ENCODE results near the gene STARD13.

The STARD13 gene

DNA sequence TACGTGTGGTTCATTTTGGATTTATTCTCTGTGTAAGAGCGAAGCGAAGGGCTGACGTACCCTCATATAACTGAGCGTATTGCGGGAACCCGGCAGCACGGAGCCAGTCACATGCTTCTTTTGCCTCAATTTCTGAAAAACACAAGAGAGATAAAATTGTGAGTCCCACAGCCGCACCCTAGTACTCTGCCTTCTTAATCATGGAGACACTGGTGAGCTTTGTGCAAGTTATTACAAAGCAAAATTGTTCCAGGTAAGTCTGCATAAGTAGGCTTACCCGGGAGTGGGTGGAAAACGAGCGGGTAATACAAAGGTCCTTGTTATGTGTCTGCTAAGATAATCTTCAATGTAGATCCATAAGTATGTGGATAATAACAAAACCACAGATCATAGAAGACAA lies 118.1 kb downstream of the STARD13 start:
- TF ChIP-seq, protein P1, sequence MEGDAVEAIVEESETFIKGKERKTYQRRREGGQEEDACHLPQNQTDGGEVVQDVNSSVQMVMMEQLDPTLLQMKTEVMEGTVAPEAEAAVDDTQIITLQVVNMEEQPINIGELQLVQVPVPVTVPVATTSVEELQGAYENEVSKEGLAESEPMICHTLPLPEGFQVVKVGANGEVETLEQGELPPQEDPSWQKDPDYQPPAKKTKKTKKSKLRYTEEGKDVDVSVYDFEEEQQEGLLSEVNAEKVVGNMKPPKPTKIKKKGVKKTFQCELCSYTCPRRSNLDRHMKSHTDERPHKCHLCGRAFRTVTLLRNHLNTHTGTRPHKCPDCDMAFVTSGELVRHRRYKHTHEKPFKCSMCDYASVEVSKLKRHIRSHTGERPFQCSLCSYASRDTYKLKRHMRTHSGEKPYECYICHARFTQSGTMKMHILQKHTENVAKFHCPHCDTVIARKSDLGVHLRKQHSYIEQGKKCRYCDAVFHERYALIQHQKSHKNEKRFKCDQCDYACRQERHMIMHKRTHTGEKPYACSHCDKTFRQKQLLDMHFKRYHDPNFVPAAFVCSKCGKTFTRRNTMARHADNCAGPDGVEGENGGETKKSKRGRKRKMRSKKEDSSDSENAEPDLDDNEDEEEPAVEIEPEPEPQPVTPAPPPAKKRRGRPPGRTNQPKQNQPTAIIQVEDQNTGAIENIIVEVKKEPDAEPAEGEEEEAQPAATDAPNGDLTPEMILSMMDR (IDR thresholded peaks at IDR 0.05) = no peak

DNA sequence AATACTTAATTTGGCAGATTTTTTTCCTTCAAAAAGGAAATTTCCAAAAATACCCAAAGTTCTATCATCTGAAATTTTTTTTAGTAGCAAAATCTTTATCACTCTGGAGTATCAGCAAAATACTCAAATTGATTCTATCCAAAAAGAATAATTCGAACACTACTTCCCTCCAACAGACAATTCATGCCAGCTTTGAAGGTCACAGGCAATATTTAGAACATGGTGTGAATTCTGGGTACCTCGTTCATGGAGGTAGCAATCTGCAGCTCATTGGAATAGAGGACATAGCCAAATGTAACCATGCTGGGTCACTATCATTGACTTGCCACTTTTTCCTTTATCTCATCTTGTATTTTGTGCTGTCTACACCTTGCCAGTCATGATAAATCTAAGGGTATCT lies 119.8 kb downstream of the STARD13 start:
- TF ChIP-seq, protein P1 (IDR thresholded peaks at IDR 0.05) = no peak

DNA sequence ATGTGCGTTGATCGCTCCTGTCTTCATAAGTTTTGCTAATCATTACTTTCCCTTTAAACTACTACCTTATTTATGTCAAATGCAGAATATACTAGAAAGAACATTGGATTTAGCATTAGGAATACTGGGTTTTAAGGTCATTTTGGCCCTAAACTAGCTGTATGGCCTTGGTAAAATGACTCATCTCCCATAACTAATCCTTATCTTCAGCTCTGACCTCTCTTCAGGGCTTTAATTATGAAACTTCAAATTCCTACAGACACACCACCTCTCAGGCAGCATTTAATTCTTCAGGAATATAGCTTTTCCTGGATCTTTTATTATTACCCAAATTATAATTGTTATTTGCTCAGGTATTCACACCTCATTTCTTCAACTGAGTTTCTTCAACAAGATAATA lies 121.2 kb downstream of the STARD13 start:
- TF ChIP-seq, protein P1 (IDR thresholded peaks at IDR 0.05) = no peak

DNA sequence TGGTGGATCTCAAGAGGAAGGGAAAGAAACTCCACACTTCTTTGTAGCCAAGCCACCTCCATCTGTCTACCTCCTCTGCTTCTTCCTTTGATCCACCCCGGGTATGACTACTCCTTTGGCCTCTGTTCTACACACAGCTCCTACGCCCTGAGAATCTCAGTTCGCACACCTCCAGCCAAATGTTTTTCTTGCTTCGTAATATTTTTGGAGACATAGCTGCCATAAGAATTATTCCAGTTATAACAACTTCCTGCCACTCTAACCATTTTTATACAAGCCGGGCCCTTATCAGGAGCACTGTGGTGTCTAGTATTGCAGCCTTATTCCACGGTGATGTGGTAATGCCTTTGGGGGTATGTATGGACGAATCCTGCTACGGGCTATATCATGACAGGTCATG lies 126.7 kb downstream of the STARD13 start:
- TF ChIP-seq, protein P1 (IDR thresholded peaks at IDR 0.05) = no peak

DNA sequence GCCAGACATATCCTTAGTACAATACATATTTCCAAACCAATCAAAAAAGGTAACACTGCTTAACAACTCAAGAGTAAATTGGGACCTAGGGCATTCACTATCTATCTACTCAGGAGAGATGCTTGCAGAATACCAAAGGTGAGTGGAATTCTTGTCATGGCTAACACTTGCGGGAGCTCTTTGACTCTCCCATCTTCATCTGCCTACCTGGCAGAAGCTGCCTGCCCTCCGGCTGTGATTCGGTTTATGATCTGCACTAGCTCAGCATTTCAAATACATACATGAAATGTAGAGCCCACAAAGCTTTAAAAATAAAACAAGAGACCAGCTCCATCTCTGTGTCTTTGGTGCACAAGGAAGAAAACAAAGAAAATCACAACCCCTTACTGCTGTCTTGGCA lies 127.3 kb downstream of the STARD13 start:
- TF ChIP-seq, protein P1 (IDR thresholded peaks at IDR 0.05) = no peak

DNA sequence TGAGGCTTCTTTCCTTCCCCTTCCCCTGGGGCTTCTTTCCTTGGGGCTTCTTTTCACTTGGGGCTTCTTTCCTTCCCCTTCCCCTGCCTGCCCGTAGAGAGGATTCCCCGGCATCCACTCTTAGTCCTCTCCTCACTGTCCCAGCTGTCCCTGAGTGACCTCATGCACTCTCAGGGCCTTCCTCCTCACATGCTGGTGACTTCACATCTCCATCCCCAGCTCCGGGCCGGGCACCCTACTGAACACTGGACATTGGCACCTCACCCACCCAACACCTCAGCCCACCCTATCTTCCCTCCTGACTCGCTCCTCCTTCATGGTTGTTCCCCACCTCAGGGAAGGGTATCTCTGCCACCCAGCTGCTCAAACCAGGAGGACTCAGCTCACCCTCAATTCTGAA lies 130.6 kb downstream of the STARD13 start:
- TF ChIP-seq, protein P1 (IDR thresholded peaks at IDR 0.05) = no peak

DNA sequence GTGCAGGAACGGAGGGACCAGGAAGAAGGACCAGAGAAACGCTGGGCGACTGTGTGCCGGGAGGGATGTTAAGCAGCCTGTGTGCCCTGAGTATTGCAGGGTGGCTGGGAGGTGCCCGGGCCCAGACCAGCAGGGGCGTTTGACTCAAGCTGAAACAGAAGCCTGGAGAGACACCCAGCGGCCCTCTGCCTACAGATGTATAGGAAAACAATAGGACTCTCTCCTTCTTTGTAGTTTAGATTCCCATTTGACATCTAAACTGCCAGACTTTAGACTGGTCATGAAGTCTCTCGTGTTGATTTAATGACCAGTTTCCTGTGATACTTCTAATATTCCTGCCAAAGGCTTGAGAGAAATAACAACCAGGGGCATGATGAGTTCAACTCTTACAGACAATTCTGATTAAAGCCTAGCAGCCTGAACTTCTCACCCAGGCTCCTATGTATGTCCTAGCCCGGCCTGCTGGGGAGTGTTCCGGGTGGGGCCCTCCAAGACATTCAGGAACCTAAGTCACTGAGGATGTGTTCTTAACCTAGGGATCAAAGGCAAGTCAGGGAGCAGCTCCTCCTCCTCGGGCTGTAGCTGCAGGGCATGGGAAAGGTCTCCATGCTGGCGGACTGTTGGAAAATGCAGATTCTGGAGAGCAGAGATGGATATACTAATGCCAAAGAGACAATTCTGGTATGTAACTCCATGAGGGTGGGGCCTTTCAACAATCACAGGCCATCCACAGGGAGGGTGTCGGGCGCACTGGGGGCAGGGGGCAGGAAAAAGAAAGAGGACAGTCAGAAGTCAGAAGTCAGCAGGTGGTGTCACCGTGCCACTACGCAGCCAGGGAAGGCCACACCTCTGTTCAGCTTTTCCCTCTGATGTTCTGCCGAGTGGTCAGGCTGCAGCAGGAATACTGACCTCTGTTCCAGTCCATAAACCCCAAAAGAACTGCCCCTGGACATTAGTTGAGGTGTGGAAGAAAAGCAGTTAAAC lies 131.8 kb downstream of the STARD13 start:
- TF ChIP-seq, protein P1 (IDR thresholded peaks at IDR 0.05) = no peak
